OCI-LY7 (cell line): ENCODE results near the gene SPSB2. TPM values are rescaled to one million over a fixed set of nuclear protein-coding genes. Genes with fewer than 3 reads are reported as not detected.

Source experiments
- BruUV-seq: library from RNA; stranded (reverse); fragments of 400-500 nt; replicated peaks from 2 replicates; lab custom pipeline; 2021; lab: Mats Ljungman, UMichigan
- CTCF ChIA-PET: fragments of 300-600 bp; sonication (Branson Sonifier 250); formaldehyde crosslinking; loops from one replicate; lab custom pipeline; 2022; ENCODE audit warnings: antibody characterized with exemption; ENCODE audit not compliant: unreplicated experiment; lab: Charles Lee
- POLR2A ChIA-PET: fragments of 300-600 bp; sonication (Branson Sonifier 250); formaldehyde crosslinking; loops from one replicate; lab custom pipeline; 2022; ENCODE audit warnings: antibody characterized with exemption; lab: Charles Lee
- DNase-seq: peaks from one replicate; pipeline ENCODE4 v3.0.0-alpha.2; 2015; ENCODE audit warnings: low spot score
- H2AFZ ChIP-seq: fragments of 200-600 bp; sonication (generic), shearing (Covaris generic); 2 replicates; pipeline ENCODE4 v1.6.1; 2014; ENCODE audit warnings: mild to moderate bottlenecking, antibody characterized with exemption, low read length, moderate library complexity
- H3K27ac ChIP-seq: fragments of 200-600 bp; sonication (generic); 2 replicates; pipeline ENCODE4 v1.5.1; 2014; ENCODE audit warnings: mixed run types, low read depth, mild to moderate bottlenecking, moderate library complexity, low read length, inconsistent platforms; ENCODE audit not compliant: poor library complexity, severe bottlenecking
- H3K36me3 ChIP-seq: fragments of 200-600 bp; sonication (generic); 2 replicates; pipeline ENCODE4 v1.6.1; 2014; ENCODE audit warnings: mild to moderate bottlenecking, antibody characterized with exemption, low read length, moderate library complexity, mixed read lengths; ENCODE audit not compliant: insufficient read depth
- H3K4me1 ChIP-seq: fragments of 200-600 bp; sonication (generic); 2 replicates; pipeline ENCODE4 v1.5.1; 2014; ENCODE audit warnings: mild to moderate bottlenecking, low read length; ENCODE audit not compliant: insufficient read depth, poor library complexity, severe bottlenecking
- H3K4me2 ChIP-seq: fragments of 200-600 bp; sonication (generic); 2 replicates; pipeline ENCODE4 v1.6.1; 2014; ENCODE audit warnings: mild to moderate bottlenecking, low read length
- H3K4me3 ChIP-seq: fragments of 200-600 bp; sonication (generic); 2 replicates; pipeline ENCODE4 v1.5.1; 2014; ENCODE audit warnings: mild to moderate bottlenecking, low read depth, low read length; ENCODE audit not compliant: poor library complexity, severe bottlenecking
- H3K79me2 ChIP-seq: fragments of 200-600 bp; sonication (generic); 2 replicates; pipeline ENCODE4 v1.6.1; 2016; ENCODE audit warnings: low read depth, mild to moderate bottlenecking, low read length, moderate library complexity, mixed read lengths; ENCODE audit not compliant: insufficient read depth
- H3K9me2 ChIP-seq: fragments of 200-600 bp; sonication (generic); 2 replicates; pipeline ENCODE4 v1.6.1; 2016; ENCODE audit warnings: mild to moderate bottlenecking, low read length, mixed read lengths; ENCODE audit not compliant: insufficient read depth
- H3K9me3 ChIP-seq: fragments of 200-600 bp; sonication (generic); 2 replicates; pipeline ENCODE4 v1.6.1; 2014; ENCODE audit warnings: mild to moderate bottlenecking, mixed run types, low read length, mixed read lengths
- H4K20me1 ChIP-seq: fragments of 200-600 bp; sonication (generic); 2 replicates; pipeline ENCODE4 v1.6.1; 2014; ENCODE audit warnings: mild to moderate bottlenecking, antibody characterized with exemption, low read length, moderate library complexity, mixed read lengths; ENCODE audit not compliant: insufficient read depth
- EZH2phosphoT487 ChIP-seq: fragments of 200-600 bp; sonication (generic); IDR thresholded peaks from 2 replicates; pipeline ENCODE4 v1.6.1; 2018; ENCODE audit warnings: low read depth, borderline replicate concordance, mild to moderate bottlenecking, mixed run types, antibody characterized with exemption, low read length, moderate library complexity, mixed read lengths
- intact Hi-C: fragments of 100-400 bp; cut with micrococcal nuclease; formaldehyde crosslinking; loops from one replicate; pipeline ENCODE4 v1.10.0; 2022; ENCODE audit not compliant: unreplicated experiment
- total RNA-seq, 2 experiments: library from RNA; depleted of rRNA in 1 of 2; stranded (reverse); fragments of >200 nt in 1 of 2; shearing (Covaris generic) in 1 of 2; gene quantifications; 2 replicates each; pipeline ENCODE4 v1.2.3, GENCODE V29; 2014 to 2022
- TF ChIP-seq, protein P1 (sequence below): fragments of 200-600 bp; sonication (generic); conservative IDR thresholded peaks from 2 replicates; pipeline ENCODE4 v1.5.1; 2014; ENCODE audit warnings: mild to moderate bottlenecking, antibody characterized with exemption, low read length, moderate library complexity, mixed read lengths

SPSB2 gene
- total RNA-seq, 2 experiments from 2014 or later = 8.3 to 8.5 TPM

DNA sequence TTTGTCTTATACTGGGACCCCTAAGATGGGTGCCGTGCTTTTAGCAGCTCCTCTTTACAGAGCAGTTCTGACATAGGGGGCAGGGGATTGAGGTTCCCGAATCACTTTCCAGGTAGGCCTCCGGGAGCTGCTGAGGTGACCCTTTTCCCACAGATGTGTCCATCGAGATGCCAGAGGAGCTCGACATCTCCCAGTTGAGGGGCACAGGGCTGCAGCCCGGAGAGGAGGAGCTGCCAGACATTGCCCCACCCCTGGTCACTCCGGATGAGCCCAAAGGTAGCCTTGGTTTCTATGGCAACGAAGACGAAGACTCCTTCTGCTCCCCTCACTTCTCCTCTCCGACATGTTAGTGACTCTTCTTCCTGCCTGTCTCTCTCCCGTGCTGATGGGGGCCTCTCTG, 10.1 kb downstream of the SPSB2 start:
- CTCF ChIA-PET = no interaction called here
- Histone ChIP-seq H2AFZ (no peak overlapping the region), H3K4me1 (peaks cover 10% of the 10 kb centered on the region), H3K9me3 (no peaks in the 10 kb centered on the region), H3K4me3 (no peak overlapping the region), H3K9me2 (no peaks in the 10 kb centered on the region), H3K27ac (no peak overlapping the region), H3K79me2 (peaks cover 1% of the 10 kb centered on the region; the same call in 1 of the 2 replicates), H4K20me1 (no peaks in the 10 kb centered on the region), H3K36me3 (peaks cover 79% of the 10 kb centered on the region), H3K4me2 (no peak overlapping the region)
- POLR2A ChIA-PET = interaction anchor here (0.6 kb wide), 1 partner anchor 52 kb away, joined by 4 read pairs; no protein-coding TSS in a partner anchor
- TF ChIP-seq, protein P1, sequence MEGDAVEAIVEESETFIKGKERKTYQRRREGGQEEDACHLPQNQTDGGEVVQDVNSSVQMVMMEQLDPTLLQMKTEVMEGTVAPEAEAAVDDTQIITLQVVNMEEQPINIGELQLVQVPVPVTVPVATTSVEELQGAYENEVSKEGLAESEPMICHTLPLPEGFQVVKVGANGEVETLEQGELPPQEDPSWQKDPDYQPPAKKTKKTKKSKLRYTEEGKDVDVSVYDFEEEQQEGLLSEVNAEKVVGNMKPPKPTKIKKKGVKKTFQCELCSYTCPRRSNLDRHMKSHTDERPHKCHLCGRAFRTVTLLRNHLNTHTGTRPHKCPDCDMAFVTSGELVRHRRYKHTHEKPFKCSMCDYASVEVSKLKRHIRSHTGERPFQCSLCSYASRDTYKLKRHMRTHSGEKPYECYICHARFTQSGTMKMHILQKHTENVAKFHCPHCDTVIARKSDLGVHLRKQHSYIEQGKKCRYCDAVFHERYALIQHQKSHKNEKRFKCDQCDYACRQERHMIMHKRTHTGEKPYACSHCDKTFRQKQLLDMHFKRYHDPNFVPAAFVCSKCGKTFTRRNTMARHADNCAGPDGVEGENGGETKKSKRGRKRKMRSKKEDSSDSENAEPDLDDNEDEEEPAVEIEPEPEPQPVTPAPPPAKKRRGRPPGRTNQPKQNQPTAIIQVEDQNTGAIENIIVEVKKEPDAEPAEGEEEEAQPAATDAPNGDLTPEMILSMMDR = no peak
- TF ChIP-seq EZH2phosphoT487 = no peak
- intact Hi-C loops = no loop called here
- DNase-seq = no peak
- no TSS peak for BruUV-seq

- POLR2A ChIA-PET = interaction anchor here (1.4 kb wide), 1 partner anchor 10 kb away, joined by 4 read pairs; the partner anchor contains the start of genes CDCA3 and USP5
- H3K79me2 ChIP-seq = no peaks in the 10 kb centered on the region
- H3K4me1 ChIP-seq = peaks cover 2% of the 10 kb centered on the region
- no peak overlapping the region for H3K4me3 ChIP-seq
- TF ChIP-seq, protein P1 = no peak
- no peak for TF ChIP-seq EZH2phosphoT487
- H4K20me1 ChIP-seq = no peaks in the 10 kb centered on the region
- H3K4me2 ChIP-seq = no peak overlapping the region
- DNase-seq = no peak
- intact Hi-C loops = no loop called here
- no TSS peak for BruUV-seq
- CTCF ChIA-PET = no interaction called here
- no peaks in the 10 kb centered on the region for H3K9me3 ChIP-seq
- H3K9me2 ChIP-seq = no peaks in the 10 kb centered on the region
- H2AFZ ChIP-seq = no peak overlapping the region
- H3K27ac ChIP-seq = no peak overlapping the region
- H3K36me3 ChIP-seq = peaks cover 95% of the 10 kb centered on the region
Measured at GRCh38 chr12:6861391-6861790, 11.7 kb downstream of the SPSB2 start.

DNA sequence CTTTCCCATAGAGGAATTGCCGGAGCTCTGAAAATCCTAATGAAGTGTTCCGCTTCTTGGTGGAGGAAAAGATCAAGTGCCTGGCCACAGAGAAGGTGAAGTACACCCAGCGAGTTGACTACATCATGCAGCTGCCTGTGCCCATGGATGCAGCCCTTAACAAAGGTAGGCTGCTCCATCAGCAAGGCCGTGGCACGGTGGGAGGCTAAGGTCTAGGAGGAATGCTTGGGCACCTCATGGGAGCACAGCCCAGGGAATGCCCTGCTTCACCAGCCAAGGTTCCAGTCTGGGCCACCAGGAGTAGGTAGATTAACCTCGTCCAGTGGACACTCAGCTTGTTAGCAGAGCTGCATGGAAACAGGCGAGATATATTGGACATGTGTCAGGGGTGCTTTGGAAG, 12.2 kb downstream of the SPSB2 start:
- intact Hi-C loops = no loop called here
- no TSS peak for BruUV-seq
- H3K36me3 ChIP-seq = peaks cover 95% of the 10 kb centered on the region
- TF ChIP-seq, protein P1 = no peak
- TF ChIP-seq EZH2phosphoT487 = no peak
- no peaks in the 10 kb centered on the region for H3K9me3 ChIP-seq
- H3K4me1 ChIP-seq = no peaks in the 10 kb centered on the region
- no peak for DNase-seq
- no peak overlapping the region for H2AFZ ChIP-seq
- H4K20me1 ChIP-seq = no peaks in the 10 kb centered on the region
- H3K4me3 ChIP-seq = no peak overlapping the region
- H3K79me2 ChIP-seq = no peaks in the 10 kb centered on the region
- H3K27ac ChIP-seq = no peak overlapping the region
- ChIA-PET CTCF (no interaction called here), POLR2A (interaction anchor here (1.4 kb wide), 1 partner anchor 9 kb away, joined by 4 read pairs; the partner anchor contains the start of genes CDCA3 and USP5)
- H3K4me2 ChIP-seq = no peak overlapping the region
- no peaks in the 10 kb centered on the region for H3K9me2 ChIP-seq
